HG03571 (cell line): Measurements from ENCODE around the gene TP53RK.

Experiments used
- ATAC-seq: cut with Tn5 transposase; IDR thresholded peaks from one replicate; pipeline ENCODE4 v1.9.1; 2021; ENCODE audit not compliant: unreplicated experiment

TP53RK gene

GRCh38 chr20:46689082-46689753 lies at the start of gene TP53RK:
Gene TP53RK, minus strand, starts transcription at chr20:46689444. Its CDS starts 30 bp downstream, at chr20:46689414.
- peak; percentile 93 for ATAC-seq

- ATAC-seq: no peak
These were observed 46.2 kb upstream of the TP53RK start for GRCh38 chr20:46735436-46735835.

GRCh38 chr20:46731770-46732169 lies 42.5 kb upstream of the TP53RK start:
- no peak for ATAC-seq

GRCh38 chr20:46725186-46726165 lies 36.2 kb upstream of the TP53RK start:
- no peak for ATAC-seq

GRCh38 chr20:46724343-46724959 lies 35.2 kb upstream of the TP53RK start:
- ATAC-seq: no peak

- ATAC-seq: no peak
These were observed 33.8 kb upstream of the TP53RK start for GRCh38 chr20:46723039-46723438.

GRCh38 chr20:46722450-46722849 lies 33.2 kb upstream of the TP53RK start:
- ATAC-seq: no peak

- ATAC-seq: no peak
These were observed 32.2 kb upstream of the TP53RK start for GRCh38 chr20:46721476-46721875.

- no peak for ATAC-seq
These were observed 31.7 kb upstream of the TP53RK start for GRCh38 chr20:46720776-46721425.

GRCh38 chr20:46720019-46720418 lies 30.8 kb upstream of the TP53RK start:
- ATAC-seq: no peak

- no peak for ATAC-seq
These were observed 28.7 kb upstream of the TP53RK start for GRCh38 chr20:46717818-46718541.

GRCh38 chr20:46715292-46715756 lies 26.1 kb upstream of the TP53RK start:
- no peak for ATAC-seq

GRCh38 chr20:46713957-46714834 lies 25.0 kb upstream of the TP53RK start:
- no peak for ATAC-seq

GRCh38 chr20:46712056-46712636 lies 22.9 kb upstream of the TP53RK start:
- no peak for ATAC-seq

GRCh38 chr20:46710153-46710913 lies 21.1 kb upstream of the TP53RK start:
- ATAC-seq: no peak

GRCh38 chr20:46709459-46710152 lies 20.4 kb upstream of the TP53RK start, which contains the start of gene SLC2A10:
Gene SLC2A10, plus strand, starts transcription at chr20:46709649. Its CDS starts 88 bp downstream, at chr20:46709737.
- no peak for ATAC-seq

- ATAC-seq: no peak
These were observed 19.8 kb upstream of the TP53RK start for GRCh38 chr20:46709055-46709458.
